NCI-H748 (cell line): ENCODE measurements around the gene ADGRB2.

Experiments
- DNase-seq: peaks from one replicate; lab custom pipeline; 2025; ENCODE audit not compliant: unreplicated experiment; lab: John Stamatoyannopoulos, UW

ADGRB2 gene

GRCh38 chr1:31765516-31765915 is 1.4 kb upstream of the ADGRB2 start:
- no peak for DNase-seq

DNA sequence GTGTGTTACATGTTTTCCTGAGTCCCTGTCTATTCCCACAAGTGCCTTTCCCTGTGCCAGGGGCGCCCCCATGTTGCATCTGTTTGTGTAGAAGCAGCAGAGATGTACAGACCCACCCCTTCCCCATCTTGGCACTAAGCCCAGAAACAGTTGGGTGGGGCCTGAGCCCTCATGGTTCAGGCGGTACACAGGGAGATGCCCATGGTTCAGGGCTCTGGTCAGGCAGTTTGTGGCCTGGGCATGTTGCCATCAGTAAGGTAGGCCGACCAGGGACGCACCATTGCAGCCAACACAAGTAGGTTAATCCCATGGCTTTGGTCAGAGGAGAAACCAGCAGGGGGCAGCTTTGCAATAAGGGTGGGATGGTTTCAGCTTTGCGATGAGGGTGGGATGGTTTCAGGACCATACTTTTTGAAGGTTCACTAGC is 914 bp upstream of the ADGRB2 start:
- DNase-seq: peak; percentile 83

GRCh38 chr1:31763671-31764311 is 349 bp downstream of the ADGRB2 start:
- peak; percentile 22 for DNase-seq

- DNase-seq: peak; percentile 81
Observed at GRCh38 chr1:31762726-31763670, 1.1 kb downstream of the ADGRB2 start.

DNA sequence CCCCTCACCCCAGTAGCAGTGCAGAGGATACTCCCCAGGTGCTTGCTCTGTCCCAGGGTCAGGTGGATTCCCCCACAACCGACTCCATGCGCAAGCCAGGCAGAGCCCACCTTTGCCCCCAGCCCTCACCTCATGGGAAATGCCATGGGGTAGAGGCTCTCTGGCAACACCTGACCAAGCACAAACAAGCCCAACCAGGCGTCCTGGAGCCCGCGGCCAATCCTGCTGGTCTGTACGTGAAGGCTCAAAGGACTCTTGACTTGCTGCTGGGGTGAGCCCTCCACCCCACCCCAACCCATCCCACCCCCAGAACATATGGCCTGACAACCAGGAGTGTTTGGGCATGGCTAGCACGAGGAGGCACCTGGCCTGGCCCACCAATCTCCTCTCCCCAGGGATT is 1.8 kb downstream of the ADGRB2 start:
- no peak for DNase-seq

DNA sequence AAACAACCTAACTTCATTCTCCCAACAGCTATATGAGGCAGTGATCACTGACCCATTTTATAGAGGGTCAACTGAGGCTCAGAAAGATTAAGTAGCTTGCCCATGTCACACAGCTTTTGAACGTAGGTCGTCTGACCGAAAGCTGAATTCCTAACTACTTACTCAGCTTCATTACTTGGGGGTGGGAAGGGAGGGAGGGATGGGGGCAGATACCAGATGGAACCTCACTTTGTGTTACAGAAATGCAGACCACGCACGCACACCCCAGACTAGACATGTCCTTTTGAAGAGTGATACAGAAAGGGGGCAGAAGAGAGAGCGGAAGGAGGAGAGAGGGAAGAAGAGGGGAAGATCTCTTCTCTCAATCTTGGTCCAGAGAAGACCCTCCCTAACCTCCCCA is 2.3 kb downstream of the ADGRB2 start:
- no peak for DNase-seq

- peak; percentile 73 for DNase-seq
Observed at GRCh38 chr1:31760471-31761470, 3.4 kb downstream of the ADGRB2 start.

DNA sequence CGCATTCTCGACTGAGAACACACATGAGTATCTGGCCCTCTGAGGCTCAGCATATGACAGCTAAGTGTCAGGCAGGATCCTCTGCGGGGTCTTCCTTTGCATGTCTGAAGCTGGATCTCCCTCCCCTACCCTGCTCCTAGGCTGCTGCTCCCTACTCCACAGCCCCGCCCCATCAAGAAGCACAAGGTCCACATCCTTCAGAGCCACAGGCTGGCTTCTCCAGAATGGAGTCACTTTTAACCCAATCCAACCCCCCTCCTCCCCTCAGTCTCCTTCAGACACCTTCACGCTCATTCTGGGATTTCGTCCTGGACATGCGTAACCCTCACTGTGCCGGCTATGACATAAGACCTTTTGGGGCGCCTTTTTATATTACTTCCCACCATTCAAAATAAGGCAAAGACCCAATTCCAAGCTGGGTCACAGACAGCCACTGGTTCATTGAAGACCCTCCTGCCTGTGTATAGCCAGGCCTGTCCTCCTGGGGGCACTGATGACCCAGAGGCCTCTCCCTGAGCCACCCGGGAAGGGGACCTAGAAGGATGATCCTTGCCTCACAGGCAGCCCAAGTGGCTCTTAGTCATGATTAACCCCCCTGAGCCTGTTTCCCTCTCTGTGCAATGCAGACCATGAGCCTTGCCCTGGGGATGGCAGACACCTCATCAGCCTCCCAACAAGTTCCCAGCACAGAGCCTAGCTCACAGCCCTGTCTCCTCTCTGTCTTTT is 4.7 kb downstream of the ADGRB2 start:
- no peak for DNase-seq

DNA sequence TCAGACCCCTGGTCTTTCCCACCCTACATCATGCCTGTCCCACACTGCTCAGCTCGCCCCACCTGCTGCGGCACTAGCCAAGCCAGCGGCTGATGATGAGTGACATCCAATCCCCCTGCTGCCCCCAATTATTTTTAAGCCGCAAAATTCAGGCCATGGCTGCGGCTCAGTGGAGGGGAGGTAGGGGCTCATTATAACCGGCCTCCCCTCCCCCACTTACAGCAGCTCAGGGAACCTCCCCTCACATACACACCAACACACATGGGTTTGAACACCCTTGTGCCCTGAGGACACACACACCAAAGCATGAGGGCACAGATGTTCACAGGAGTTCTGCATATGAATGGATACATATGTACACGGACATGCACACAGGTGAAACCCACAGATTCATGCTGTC is 5.3 kb downstream of the ADGRB2 start:
- DNase-seq: no peak

DNA sequence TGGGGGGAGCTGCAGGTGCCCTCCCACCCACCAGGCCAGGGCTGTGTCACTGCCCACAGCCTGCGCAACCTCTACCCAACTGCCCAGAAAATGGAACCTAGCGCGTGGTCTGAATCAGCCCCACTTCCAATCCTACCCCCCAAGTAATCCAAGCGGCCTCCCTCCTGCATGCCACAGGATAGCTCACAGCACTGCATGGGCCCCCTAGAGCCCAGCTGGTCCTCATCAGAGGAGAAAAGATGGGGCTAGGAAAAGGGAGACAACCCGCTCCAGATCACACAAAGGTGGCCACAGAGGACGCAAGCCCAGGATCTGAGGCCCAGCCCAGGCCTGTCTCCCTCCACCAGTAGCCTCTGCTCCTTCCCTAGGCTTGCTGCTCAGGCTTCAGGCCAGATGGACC is 6.2 kb downstream of the ADGRB2 start:
- no peak for DNase-seq

GRCh38 chr1:31757204-31757679 is 6.9 kb downstream of the ADGRB2 start:
- no peak for DNase-seq

GRCh38 chr1:31756578-31756977 is 7.6 kb downstream of the ADGRB2 start:
- no peak for DNase-seq

- DNase-seq: no peak
Observed at GRCh38 chr1:31755850-31756492, 8.2 kb downstream of the ADGRB2 start.

DNA sequence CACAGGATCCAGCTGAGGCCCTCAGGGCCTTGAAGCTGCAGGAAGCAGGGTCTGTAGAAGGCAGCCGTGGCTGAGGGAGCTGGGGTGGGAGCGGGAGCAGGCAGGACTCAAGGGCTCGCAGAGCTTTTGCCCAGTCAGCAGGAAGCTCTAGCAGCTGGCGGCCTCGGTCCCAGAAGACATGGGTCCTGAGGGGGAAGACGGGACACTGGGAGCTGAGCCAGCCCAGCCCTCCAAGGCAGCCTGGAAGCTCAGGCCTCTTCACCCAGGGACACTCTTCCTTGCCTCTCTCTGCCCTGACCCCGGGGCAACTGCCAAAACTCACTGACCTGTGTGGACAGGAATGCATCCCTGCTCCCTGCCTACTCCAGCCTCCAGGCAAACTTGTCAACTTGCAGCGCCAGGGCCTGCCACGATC is 8.9 kb downstream of the ADGRB2 start:
- no peak for DNase-seq

DNA sequence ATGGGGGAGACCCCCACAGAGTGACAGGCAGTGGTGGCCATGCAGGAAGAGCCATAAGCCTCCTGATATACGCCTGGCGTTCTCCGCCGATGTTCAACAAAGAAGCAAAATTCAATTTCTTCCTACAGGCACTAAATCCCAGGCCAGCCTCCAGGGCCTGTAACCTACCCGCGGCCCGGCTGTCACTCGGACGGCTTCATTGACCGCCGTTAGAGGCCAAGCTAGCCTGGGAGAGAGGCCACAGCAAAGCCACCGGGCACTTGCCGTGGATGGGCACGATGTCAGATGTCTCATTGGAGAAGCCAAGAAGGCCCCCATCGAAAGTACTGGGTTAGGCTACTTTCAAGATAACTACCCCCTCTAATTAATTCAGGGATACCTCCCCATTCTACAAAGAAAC is 9.7 kb downstream of the ADGRB2 start:
- no peak for DNase-seq

DNA sequence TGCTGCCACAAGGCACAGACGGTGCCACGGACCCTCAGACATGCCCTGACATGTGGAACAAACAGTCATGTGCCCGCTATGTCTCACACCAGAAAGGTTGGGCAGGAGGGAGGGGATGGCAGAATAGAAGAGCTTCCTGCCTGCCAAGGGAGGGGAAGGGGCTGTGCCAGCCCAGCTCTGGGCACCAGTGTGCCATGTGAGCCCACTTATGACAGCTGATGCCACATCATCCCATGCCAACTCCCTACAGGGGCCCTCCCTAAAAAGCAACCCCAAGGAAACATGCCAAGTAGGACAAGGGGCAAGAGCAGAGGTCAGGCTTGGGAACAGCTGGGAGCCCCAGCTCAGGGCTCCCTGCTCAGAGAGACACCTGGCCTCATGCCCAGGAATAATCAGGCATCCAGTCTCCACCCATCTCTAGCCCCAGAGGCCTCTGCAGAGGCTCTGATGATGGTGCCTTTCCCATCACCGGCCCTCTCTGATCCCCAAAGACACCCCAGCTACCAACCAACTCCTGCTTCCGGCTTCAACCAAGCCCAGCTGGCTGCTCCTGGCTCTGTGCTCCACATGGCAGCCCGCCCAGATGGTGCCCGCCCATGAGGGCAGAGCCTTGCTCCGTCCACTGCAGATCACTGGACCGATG is 10.3 kb downstream of the ADGRB2 start:
- peak; percentile 10 for DNase-seq

DNA sequence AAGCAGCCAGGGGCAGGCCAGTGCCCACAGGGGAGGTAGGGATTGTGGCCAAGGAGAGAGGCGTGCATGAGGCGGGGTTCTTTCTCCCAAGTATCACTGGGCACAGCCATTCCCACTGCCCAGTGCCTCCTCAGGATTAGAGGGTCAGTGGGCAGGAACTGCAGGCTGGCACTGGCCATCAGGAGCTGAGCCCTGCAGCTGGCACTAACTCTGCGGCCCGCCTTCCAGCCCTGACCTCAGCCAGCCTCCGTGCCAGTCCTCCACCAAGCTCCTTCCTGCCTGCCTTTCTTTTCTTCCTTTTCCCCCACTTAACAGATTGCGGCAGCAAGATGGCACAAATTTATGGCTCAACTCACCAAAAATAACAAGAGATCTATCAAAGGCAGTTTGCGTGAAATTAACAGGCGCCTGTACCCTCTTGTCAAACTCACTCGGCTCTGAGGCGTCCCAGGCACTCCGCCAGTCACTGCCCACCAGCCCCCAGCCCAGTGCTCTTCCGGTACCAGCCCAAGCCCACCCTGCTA is 11.1 kb downstream of the ADGRB2 start:
- DNase-seq: no peak

GRCh38 chr1:31752258-31752657 is 11.9 kb downstream of the ADGRB2 start:
- DNase-seq: no peak

DNA sequence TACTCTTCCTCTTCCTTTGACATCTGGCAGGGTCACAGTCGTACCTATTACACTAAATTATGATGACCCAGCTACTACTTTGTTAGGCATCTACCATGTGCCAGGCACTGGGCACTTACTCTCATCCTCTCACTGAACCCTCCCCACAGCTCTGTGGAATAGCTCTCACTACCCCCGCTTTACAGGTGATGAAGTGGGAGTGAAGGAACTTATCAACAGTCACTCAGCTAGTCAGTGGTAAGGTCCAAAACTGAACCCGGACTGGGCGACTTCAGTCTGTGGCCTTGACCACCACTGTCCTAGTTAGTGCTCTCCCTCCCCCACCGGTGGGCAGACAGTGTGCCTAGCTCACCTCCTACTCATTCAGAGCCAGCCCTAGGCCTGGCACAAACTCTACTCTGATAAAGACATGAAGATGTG is 12.3 kb downstream of the ADGRB2 start:
- no peak for DNase-seq
